ENCODE results near the gene COQ5.

COQ5 gene

GRCh38 chr12:120508537-120508936 is 20.4 kb downstream of the COQ5 start:
- TF ChIP-seq CTCF (IDR thresholded peaks at IDR 0.05; ENCODE audit: extremely low read depth, insufficient read depth, missing control alignments), result no peak
- DNase-seq (ENCODE audit: low spot score), result no peak
- in situ Hi-C loops (cut with MboI; ENCODE audit: low pct_unique_long_range_greater_than_20kb, low sequenced_read_pairs, unreplicated experiment), result no loop called here

GRCh38 chr12:120504587-120504986 is 24.4 kb downstream of the COQ5 start:
- in situ Hi-C loops (cut with MboI; ENCODE audit: low pct_unique_long_range_greater_than_20kb, low sequenced_read_pairs, unreplicated experiment), result no loop called here
- no peak for DNase-seq (ENCODE audit: low spot score)
- no peak for TF ChIP-seq CTCF (IDR thresholded peaks at IDR 0.05; ENCODE audit: extremely low read depth, insufficient read depth, missing control alignments)

- in situ Hi-C loops (cut with MboI; ENCODE audit: low pct_unique_long_range_greater_than_20kb, low sequenced_read_pairs, unreplicated experiment), result no loop called here
- DNase-seq (ENCODE audit: low spot score), result no peak
- no peak for TF ChIP-seq CTCF (IDR thresholded peaks at IDR 0.05; ENCODE audit: extremely low read depth, insufficient read depth, missing control alignments)
These were observed 28.4 kb downstream of the COQ5 start for GRCh38 chr12:120500581-120500980.

GRCh38 chr12:120498870-120499515 is 30.0 kb downstream of the COQ5 start:
- no peak for DNase-seq (ENCODE audit: low spot score)
- in situ Hi-C loops (cut with MboI; ENCODE audit: low pct_unique_long_range_greater_than_20kb, low sequenced_read_pairs, unreplicated experiment), result no loop called here
- no peak for TF ChIP-seq CTCF (IDR thresholded peaks at IDR 0.05; ENCODE audit: extremely low read depth, insufficient read depth, missing control alignments)

- in situ Hi-C loops (cut with MboI; ENCODE audit: low pct_unique_long_range_greater_than_20kb, low sequenced_read_pairs, unreplicated experiment), result no loop called here
- TF ChIP-seq CTCF (IDR thresholded peaks at IDR 0.05; ENCODE audit: extremely low read depth, insufficient read depth, missing control alignments), result no peak
These were observed 31.3 kb downstream of the COQ5 start for GRCh38 chr12:120497524-120498150.

GRCh38 chr12:120496413-120497340 is 32.3 kb downstream of the COQ5 start:
- peak; percentile 40 for TF ChIP-seq CTCF (IDR thresholded peaks at IDR 0.05; ENCODE audit: extremely low read depth, insufficient read depth, missing control alignments)
- in situ Hi-C loops (cut with MboI; ENCODE audit: low pct_unique_long_range_greater_than_20kb, low sequenced_read_pairs, unreplicated experiment), result no loop called here
- peak; percentile 71 for DNase-seq (ENCODE audit: low spot score)

More at GRCh38 chr12:120497524-120498150, 31.3 kb downstream of the COQ5 start:
- no peak for DNase-seq (ENCODE audit: low spot score)
